Activated T-cell treated with anti-CD3 and anti-CD28 coated beads for 48 hours (primary cell): Measurements from ENCODE around the gene UROC1.

Experiments
- DNase-seq: peaks from one replicate; pipeline ENCODE4 v3.0.0-alpha.2; 2020; ENCODE audit warnings: low read depth

The UROC1 gene

DNA sequence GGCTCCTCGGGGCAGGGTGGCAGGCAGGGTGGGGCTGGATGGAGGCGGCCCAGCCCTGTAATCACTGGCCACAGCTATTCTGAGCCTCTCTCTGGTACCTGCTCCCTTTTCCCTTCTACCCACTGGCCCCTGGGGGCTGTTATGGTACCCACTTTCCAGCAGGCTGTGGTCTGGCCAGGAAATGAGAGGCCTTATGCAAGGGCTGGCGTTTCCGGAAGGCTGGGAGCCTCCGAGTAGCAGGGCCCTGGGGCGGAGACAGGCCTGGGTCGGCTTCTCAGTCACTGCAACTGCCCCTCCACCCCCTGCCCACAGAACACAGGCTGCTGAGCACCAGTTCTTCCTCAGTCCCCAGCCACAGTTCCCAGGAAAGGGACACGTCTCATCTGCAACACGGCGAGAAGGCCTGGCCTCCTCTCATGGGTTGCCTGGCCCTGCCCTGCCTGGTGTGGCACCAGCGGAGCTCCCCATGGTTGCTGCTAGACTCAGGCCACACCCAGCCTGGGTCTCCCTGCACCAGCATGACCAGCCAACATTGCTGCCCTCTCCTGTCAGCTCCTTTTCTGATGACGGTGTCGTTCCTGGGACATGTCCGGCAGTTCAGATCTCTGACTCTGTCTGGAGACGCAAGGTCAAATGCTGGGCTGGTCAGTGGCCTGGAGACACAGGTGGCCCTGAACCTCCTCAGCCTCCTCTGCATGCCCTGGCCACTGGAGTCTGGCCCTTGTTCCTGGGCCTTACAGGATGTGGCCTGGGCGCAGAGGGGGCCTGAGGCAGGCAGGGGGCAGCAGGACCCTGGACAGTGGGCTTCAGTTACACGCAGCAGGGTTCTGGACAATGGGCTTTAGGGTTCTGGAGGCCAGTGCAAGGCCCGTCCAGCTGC lies 12.8 kb upstream of the UROC1 start:
- DNase-seq = no peak

DNA sequence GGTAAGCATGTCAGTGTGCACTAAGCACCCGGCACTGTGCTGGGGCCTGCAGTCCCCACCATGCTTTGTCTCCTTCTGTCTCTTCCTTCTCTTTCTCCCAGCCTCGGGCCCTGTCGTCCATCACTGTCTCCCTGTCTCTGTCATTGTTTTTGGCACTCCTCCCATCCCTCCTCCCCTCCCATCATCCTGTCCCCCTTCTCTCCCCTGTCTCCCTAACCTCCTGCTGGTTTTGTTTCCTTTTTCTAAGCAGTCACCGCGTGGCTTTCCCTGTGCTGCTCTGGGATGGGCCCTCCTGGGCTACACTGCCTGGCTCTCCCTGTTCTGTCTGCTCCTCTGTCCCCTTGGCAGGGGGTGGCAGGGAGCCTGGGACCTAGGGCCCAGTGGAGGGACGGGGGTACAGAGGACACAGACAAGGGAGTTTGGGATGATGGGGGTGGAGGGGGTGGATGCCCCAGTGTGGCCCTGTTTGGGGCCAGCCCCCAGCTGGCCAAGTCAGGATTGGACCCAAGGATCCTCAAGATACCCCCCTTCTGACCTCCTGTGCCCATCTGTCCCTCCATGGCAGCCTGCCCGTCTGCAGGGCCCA lies 12.1 kb upstream of the UROC1 start:
- no peak for DNase-seq

DNA sequence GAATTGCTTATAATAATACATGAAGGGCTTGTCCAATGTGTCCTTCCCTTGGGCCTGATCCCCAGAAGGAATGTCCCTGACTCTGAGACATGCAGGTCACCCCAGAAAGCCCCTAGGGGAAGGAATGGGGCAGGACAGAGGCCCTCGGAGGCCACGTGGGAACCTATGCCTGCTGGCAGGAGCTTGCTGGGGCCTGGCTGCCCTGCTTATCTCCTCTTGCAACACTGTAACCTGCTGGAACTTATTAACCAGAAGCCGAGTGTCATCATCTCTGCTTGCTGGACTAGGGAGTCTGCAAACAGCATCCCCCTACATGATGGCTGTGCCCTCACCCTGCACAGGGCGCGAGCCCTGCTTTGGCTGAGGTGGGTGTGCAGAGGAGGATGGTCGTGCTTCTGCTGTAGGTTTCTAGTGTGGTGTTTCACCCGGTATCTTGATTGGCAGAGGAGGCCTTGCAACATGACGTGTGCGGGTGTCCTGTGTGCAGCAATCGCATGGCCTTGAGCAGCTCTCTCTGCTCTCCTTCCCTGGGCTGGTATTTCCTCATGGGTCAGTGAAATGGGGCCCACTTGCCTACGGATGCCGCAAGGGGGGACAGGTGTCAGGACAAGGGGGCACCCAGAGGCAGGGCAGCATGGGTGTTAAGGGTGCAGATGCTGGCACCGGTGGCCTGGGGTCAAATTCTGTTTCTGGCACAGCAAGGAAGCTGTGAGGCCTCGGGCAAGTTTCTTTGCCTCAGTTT lies 11.4 kb upstream of the UROC1 start:
- no peak for DNase-seq

DNA sequence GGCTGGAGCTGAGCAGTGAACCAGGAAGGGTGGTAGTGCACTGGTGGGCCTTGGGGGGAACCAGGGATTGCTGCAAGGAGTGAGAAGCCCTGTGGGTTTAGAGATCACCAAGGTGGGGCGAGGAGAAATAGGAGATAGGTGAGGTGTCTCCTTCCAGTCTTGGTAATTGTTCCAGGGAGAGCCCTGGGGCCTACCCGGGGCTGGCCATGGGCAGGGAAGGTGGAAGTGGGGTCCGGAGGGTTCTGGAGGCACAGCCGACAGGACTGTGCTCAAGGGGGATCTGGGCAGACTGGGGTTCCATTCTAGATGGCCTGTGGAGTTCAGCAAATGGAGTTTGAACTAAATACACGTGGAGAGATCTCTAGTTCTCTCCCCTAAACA lies 10.8 kb upstream of the UROC1 start:
- DNase-seq = no peak

DNA sequence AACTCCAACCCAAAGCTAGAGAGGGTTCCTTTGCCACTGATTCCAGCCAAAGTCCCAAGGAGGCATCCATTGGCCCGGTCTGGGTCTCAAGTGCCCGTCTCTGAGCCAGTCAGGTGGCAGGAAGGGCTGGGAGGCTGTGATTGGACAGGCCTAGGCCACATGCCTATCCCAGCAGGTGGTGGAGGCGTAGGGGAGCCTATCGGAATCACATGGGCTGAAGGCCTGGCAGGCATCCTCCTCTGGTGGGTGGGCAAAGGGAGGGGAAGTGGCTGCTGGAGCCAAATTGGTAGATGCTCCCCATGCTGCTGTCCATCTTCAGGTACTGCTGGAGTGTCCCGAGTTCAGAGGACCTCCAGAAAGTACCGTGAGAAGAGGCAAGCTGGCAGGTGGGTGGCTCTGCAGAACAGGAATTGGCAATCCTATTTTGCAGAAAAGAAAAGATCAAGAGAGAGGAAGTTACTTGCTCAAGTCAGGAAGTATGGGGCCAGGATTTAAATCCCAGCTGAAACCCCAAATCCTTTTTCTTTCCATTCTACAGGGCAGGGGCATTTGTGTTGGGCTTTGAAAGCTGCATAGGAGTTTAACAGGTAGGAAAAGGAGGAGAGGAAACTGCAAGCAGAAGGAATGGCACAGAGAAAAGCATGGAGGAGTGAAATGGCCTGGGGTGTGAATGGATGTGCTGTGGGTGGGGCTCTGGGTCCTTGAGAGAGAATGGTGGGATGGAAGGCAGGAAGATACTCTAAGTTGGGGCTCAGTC lies 10.1 kb upstream of the UROC1 start:
- no peak for DNase-seq

DNA sequence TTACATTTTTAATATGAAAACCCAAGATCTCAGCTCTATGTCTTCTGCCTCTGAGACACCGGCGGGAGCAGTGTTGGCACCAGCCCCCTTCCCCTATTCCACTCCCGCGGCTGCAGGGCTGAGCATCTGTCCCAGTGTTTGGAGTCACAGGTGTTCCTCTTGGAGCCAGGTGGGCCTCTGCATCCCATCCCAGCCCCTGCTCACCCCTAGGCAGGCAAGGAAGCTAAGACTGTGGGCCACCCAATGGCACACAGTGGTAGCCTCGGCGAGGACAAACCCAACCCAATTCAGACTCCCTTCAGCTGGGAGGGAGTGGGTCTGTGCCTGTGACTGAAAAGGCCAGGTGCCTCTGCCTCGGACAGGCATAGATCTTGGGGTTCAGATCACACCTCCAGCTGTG lies 9.4 kb upstream of the UROC1 start:
- no peak for DNase-seq

DNA sequence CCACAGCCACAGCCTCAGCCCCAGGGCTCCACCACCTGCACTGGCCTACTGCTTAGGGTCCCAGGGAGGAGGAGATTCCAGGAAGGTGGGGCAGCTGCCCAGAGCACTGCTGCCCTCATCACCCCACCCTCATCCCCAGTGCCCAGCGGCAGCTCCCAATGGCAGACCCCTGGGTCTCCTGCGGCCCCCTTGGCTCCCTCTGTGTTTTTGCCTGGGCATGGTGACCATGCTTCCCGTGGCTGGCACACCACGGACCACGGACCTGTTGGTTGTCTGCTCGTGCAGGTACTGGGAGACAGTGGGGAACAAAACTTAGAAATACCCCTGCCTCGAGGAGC lies 9.1 kb upstream of the UROC1 start:
- no peak for DNase-seq

DNA sequence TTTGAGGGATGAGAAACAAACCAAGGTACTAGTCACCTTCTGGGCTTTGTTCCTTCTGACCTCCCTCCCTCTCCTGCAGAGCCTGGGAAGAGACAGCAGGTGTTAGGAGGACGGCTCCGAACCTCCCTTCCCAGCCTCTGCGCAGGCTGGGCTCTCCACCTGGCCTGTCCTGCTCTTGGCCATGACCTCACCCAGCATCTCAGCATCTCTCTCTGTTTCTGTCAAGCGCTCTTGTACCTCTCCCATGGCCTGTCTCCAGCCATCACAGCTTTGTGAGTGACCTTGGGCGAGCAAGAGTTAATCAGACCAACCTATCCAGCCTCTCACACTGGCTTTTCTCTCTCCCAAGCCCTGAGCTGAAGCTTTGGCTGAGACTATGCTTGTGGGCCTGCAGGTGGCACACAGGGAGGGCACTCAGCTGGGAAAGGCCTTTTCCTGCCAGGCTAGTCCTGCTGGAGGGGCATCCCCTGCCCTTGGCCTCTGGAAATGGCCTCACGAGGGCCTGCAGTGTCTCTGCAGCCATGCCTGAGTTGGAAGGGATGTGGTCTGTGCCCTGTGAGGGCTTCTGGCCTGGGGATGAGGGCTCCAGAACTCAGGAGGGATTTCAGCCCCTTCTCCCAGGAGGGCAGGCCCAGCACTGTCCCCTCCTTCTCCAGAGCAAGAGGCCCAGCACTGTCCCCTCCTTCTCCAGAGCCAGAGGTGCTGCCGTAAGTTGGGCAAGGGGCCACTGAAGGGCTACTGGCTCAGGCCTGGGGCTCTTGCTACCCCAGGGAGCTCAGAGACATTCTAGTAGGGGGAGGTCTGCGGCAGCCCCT lies 8.5 kb upstream of the UROC1 start:
- no peak for DNase-seq

DNA sequence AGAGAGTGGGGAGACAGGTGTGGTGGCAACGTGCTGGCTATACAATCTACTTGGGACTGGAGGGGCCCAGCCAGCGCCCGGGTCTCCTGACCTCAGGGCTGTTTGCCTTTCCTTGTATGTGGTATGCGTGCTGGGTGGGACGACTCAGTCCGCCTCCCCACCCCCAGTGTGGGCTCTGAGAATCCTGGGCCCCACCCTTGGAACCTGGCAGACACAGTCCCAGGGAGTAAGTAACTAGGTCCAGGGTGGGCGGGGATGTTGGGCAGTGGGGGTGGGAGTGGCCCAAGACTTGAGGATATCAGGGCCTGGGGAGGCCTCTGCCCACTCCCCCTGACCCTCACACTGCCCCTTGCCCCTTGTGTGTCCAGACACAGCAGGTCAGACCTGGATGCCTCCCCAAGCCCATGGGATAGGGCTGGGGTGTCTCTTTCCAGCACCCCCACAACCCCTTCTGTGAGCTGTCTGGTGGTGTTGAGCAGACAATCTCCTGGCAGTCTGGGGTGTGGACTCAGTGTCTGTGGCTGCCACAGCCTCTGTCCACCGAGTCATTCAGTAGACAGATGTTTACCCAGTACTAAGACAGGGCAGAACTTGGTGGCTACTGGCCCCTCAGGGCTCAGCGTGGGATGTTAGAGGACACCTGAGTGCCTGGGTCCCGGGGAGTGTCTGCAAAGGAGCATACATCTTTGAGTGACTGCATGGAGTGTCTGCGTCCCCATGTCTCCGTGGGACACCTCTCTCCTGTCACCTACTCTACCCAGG lies 7.7 kb upstream of the UROC1 start:
- no peak for DNase-seq

DNA sequence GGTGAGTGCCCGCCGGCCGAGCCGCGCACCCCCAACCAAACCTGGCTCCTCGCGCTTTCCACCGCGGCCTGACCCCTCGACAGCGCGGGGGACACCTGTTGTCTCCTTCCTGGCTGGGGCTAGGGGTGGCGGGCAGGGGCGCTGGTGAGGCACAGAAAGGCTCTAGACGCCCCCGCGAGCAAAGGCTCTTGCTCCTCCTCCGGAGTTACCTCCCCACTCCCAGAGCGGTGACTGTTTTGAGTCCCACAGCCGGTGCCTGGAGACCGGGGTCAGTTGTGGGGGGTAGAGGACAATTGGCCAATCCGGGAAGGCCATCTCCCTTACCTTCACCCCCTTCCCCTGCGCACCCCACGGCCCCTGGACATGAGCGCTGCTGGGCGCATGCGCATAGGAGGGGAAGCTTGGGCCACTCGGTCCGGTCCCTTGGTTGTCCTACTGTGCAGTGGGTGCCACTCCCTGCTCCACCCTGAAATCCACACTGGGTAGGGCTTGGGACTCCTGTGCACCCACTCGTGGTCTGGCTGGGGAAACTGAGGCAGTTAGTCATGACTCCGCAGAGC lies 6.9 kb upstream of the UROC1 start:
- no peak for DNase-seq

DNA sequence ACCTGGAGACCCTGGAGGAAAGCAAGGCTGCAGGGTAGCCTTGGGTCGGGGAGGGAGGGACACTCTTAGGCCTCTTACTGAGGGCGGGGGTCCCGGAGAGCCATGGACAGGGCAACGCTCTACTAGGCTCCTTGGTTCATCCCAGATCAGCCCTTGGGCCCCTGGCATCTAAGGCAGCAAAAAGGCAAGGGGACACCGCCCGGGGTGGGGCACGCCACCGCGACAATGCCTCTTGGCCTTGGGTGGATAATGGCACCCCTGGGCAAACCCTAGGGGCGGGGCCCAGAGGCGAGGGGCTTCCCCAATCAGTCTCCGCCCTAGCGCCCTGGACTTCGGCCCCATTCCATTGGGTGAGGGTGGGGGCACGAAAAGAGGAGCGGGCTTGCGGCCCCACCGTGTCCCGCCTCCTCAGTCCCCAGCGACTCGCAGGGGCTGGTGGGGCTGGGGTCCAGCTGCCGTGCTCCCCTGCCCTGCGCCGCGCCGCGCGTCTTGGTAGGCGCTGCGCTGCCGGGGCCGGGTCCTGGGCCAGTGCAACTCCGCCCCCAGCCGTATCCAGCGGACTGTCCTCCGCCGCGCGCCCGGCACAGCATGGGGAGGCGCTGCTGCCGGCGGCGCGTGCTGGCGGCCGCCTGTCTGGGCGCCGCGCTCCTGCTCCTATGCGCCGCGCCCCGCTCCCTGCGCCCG lies 6.3 kb upstream of the UROC1 start, which contains the start of gene CHST13:
TSS of gene CHST13 (plus strand) at position 411 of the 684 bp plus-strand sequence. CDS start at position 589, 178 bp downstream.
- no peak for DNase-seq

DNA sequence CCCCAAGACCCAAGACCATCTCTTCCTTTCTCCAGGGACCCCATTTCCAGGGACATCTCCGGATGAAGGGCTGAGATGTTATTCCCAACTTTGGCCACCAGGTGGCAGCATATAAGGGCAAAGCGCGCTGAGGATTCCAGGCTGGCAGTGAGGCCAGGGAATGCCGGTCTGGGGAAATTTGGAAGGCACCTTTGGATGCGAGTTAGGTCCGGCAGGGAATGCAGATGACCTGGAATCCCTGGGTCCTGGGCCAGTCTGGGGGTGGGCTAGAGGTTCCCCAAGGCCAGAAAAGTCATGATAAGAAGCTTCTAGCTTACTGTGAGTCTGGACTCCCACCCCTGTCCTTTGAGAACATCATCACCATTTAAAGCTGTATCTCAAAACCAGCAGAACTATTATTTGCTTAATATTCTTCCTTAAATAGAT lies 4.8 kb upstream of the UROC1 start:
- peak; percentile 15 for DNase-seq

DNA sequence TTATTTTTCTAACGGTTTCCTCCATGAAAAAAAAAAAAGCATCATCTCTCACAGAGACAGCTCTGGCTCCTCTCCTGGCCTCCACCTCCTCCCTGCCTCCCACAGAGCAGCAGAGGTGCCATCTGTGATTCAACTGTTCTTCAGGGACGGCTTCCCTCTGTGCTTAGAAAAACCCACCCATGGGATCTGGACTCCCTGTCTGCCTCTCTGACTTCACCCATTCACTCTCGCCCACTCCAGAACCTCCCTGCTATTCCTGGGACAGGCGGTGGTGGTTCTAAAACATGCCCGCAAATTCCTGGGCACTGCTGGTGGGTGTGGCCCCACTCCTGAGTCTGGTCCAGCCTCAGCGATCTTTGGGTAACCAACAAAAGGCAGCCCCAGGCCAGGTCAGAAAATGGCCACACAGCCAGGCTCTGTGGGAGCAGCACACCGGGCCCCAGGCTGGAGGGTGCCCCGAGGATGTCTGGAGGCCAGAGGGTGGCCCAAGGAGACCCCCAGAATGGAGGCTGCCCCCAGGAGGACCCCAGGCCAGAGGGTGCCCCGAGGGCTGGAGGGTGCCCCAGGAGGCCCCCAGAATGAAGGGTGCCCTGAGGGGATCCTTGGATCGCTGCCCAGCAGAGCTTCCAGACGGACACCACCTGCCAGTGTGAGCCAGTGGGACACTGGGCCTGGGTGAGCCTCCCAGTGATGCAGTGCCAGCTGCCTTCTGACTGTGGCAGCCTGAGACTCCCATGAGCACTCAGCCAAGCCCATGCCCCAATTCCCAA lies 3.7 kb upstream of the UROC1 start:
- DNase-seq = no peak

DNA sequence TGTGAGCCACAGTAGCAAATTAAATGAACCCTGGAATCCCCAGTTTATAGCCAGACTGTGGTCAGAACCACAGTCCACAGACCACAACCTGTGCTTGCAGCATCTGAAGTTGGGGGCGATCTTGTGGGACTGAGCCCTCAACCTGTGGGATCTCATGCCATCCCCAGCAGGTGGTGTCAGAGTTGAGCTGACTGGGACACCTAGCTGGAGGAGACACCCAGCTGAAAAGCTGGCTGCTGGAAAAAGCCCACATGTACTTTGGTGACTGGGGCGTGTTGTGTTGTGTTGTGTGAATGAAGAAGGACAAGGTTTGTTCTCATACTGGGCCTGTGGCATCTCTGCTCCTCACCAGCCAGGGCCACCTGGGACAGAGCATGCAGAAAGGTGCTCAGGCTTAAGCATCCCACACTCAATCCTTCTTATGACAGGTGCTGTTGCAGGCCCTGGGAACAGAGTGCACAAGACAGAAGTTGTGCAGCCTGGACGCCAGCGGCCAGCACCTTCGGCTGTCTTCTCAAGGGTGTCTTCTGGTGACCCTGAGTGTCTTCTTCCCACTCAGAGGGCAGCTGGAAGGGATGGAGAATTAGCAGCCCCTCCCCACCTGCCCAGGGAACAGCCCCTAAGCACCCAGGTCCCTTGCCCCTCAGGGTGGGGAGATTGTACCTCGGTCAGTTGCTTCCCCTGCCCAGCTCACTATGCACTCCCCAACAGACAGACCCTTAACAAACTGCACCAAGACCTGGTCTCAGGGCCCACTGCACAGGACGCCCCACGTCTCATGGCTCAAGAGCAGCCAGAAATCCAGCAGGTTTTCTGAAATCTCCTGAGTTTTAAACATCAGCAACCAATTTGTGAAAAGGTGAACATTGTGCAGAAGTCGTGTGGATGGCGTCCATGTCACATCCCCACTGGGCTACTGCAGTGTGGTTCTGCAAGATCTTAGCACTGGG lies 2.2 kb upstream of the UROC1 start:
- no peak for DNase-seq

DNA sequence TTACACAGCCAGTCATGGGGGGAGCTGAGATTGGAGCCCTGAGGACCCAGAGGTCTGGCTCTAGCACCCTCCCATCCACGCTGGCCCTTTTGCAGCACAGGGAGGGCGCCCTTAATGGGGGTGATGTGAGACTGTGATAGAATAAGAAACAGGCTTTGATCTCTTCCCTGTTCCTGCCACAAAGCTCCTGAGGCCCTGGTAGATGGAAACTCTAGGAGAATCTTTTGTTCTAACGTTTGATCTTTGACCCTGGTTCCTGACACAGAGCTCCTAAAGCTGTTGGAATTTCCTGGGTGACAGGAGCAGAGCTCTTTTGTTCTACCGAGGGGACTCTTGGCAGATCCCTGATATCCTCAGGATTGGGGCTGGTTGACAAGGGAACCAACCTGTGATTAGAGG lies 1.2 kb upstream of the UROC1 start:
- no peak for DNase-seq

DNA sequence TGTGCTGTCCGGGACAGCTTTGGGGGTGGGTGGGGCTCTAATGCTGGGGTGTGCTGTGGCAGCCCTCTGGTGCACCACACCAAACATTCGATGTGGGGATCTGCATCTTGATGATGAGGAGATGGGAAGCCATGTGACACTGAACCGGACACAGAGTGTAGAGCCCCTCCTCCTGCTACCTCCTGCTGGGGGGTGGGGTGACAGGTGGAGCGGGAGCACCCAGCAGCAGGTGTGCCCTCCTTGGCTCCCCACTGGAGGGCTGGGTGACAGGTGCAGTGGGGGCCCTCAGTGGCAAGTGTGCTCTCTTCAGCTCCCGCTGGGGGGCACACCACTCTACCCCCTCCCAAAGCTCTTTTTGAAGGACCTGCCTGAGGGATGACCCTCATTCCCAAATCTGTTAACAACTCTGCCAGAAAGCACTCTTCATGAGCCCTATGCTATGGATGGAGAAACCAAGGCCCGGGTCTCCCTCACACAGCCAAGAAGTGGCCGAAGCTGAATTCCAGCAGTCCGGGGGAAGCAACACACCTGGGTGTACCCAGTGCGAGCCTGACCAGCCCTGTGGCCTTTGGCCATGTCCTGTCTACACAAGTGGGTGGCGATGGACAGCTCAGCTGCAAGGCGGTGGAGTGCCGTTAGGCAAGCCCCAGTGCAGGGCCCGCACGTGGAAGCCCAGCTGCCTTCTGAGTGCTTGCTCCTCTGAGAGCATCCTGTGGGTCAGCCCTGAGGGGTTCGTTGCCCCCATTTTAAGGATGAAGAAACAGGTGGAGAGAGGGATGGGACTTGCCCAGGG lies 609 bp upstream of the UROC1 start:
- no peak for DNase-seq

DNA sequence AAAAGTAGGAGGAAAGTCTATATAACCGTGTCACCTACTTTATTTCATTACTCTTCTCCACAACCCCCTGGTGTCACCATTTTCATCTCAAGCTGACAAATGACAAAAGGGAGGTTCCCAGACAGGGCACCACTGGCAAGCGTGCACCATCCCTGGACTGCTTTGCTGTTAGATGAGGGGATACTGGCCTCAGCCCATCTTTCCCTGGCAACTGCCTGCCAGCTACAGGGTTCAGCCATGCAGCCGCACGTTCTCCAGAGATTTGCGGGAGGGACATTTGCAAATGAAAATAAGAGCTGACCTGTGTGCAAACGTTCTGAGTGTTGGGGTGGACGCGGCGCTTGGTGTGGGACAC lies 660 bp downstream of the UROC1 start:
- no peak for DNase-seq
